DND-41 (cell line): ENCODE measurements around the gene C1orf146.
"Not testable (repeated sequence)": the region's sequence is repeated elsewhere in the genome, so short reads cannot be mapped to it uniquely, and the experiment has no call there.

Experiments used
- ATAC-seq: fragments of 200-7000 bp; cut with Tn5 transposase; 3 replicates; pipeline ENCODE4 v1.9.1; 2021; ENCODE audit warnings: low read depth; ENCODE audit not compliant: insufficient read depth
- DNase-seq: peaks from one replicate; pipeline ENCODE4 v3.0.0-alpha.2; 2020
- H2AFZ ChIP-seq: 2 replicates; pipeline ENCODE4 v1.6.0; 2012; ENCODE audit warnings: low read depth, low read length
- H3K27ac ChIP-seq: 2 replicates; pipeline ENCODE4 v1.5.1; 2012; ENCODE audit warnings: low read length, inconsistent platforms
- H3K27me3 ChIP-seq: fragments of 200-600 bp; sonication (generic); 2 replicates; pipeline ENCODE4 v1.6.0; 2012; ENCODE audit warnings: low read length, mild to moderate bottlenecking, inconsistent platforms; ENCODE audit not compliant: insufficient read depth, poor library complexity
- H3K36me3 ChIP-seq: 2 replicates; pipeline ENCODE4 v1.5.1; 2012; ENCODE audit warnings: low read length, inconsistent platforms; ENCODE audit not compliant: insufficient read depth
- H3K4me1 ChIP-seq: 2 replicates; pipeline ENCODE4 v1.5.1; 2012; ENCODE audit warnings: mild to moderate bottlenecking, low read length; ENCODE audit not compliant: insufficient read depth
- H3K4me2 ChIP-seq: 2 replicates; pipeline ENCODE4 v1.6.0; 2012; ENCODE audit warnings: mild to moderate bottlenecking, moderate library complexity, low read length, inconsistent platforms; ENCODE audit not compliant: insufficient read depth
- H3K4me3 ChIP-seq, 2 experiments: fragments of 200-600 bp in 1 of 2; shearing (Covaris generic) in 1 of 2; 2 replicates each; pipeline ENCODE4 v1.5.1; 2012 to 2016; ENCODE audit warnings: inconsistent platforms in 2 of 2, low read length in 2 of 2, mild to moderate bottlenecking in 2 of 2, low read depth in 1 of 2, moderate library complexity in 1 of 2
- H3K79me2 ChIP-seq: 2 replicates; pipeline ENCODE4 v1.6.0; 2012; ENCODE audit warnings: low read length, inconsistent platforms; ENCODE audit not compliant: insufficient read depth
- H3K9ac ChIP-seq: 2 replicates; pipeline ENCODE4 v1.6.0; 2012; ENCODE audit warnings: low read depth, mild to moderate bottlenecking, inconsistent platforms, low read length, moderate library complexity
- H3K9me3 ChIP-seq: 2 replicates; pipeline ENCODE4 v1.5.1; 2012; ENCODE audit warnings: low read length, moderate library complexity, mild to moderate bottlenecking, inconsistent platforms; ENCODE audit not compliant: insufficient read depth, severe bottlenecking
- H4K20me1 ChIP-seq: 2 replicates; pipeline ENCODE4 v1.6.0; 2012; ENCODE audit warnings: low read length; ENCODE audit not compliant: insufficient read depth
- CTCF ChIP-seq: IDR thresholded peaks from 2 replicates; pipeline ENCODE4 v1.5.1; 2012; ENCODE audit warnings: borderline replicate concordance, low read length, moderate library complexity, mild to moderate bottlenecking; ENCODE audit not compliant: poor library complexity, severe bottlenecking; ENCODE audit errors: extremely low read depth
- EZH2 ChIP-seq: IDR thresholded peaks from 3 replicates; pipeline ENCODE4 v1.6.1; 2012; ENCODE audit warnings: borderline replicate concordance, low read depth, mild to moderate bottlenecking, moderate library complexity, low read length, inconsistent platforms; ENCODE audit not compliant: severe bottlenecking

C1orf146 gene

GRCh38 chr1:92276082-92276481, 58.4 kb downstream of the C1orf146 start:
- Histone ChIP-seq H3K9me3 (no peaks in the 10 kb centered on the region), H3K4me3 (no peak overlapping the region), H3K36me3 (peaks cover 77% of the 10 kb centered on the region), H2AFZ (no peak overlapping the region), H3K27ac (no peak overlapping the region), H3K4me1 (no peaks in the 10 kb centered on the region), H3K9ac (no peak overlapping the region), H4K20me1 (no peaks in the 10 kb centered on the region), H3K79me2 (no peaks in the 10 kb centered on the region), H3K27me3 (no peaks in the 10 kb centered on the region), H3K4me2 (no peak overlapping the region)
- DNase-seq (no peak), ATAC-seq (no peak)
- no peak for TF ChIP-seq EZH2
- no peak for TF ChIP-seq CTCF

GRCh38 chr1:92277105-92277723, 59.5 kb downstream of the C1orf146 start:
- Histone ChIP-seq H3K9me3 (no peaks in the 10 kb centered on the region), H3K27ac (no peak overlapping the region), H3K27me3 (no peaks in the 10 kb centered on the region), H4K20me1 (no peaks in the 10 kb centered on the region), H3K4me3 (no peak overlapping the region), H3K4me2 (no peak overlapping the region), H3K36me3 (peaks cover 71% of the 10 kb centered on the region), H3K4me1 (no peaks in the 10 kb centered on the region), H3K9ac (no peak overlapping the region), H3K79me2 (no peaks in the 10 kb centered on the region), H2AFZ (no peak overlapping the region)
- ATAC-seq, result no peak
- no peak for TF ChIP-seq CTCF
- TF ChIP-seq EZH2, result no peak
- no peak for DNase-seq

- H3K27me3 ChIP-seq, H3K9ac ChIP-seq, DNase-seq, H2AFZ ChIP-seq, H4K20me1 ChIP-seq, H3K4me2 ChIP-seq, H3K4me1 ChIP-seq, ATAC-seq, H3K27ac ChIP-seq, H3K4me3 ChIP-seq, H3K79me2 ChIP-seq, H3K9me3 ChIP-seq: not testable (repeated sequence)
- peaks cover 49% of the 10 kb centered on the region for H3K36me3 ChIP-seq
Observed at GRCh38 chr1:92279781-92280180, 62.1 kb downstream of the C1orf146 start.

- H3K4me2 ChIP-seq, DNase-seq, H4K20me1 ChIP-seq, H3K27ac ChIP-seq, H3K27me3 ChIP-seq, H3K79me2 ChIP-seq, H2AFZ ChIP-seq, H3K9me3 ChIP-seq, H3K4me1 ChIP-seq, H3K9ac ChIP-seq, H3K4me3 ChIP-seq, ATAC-seq: not testable (repeated sequence)
- H3K36me3 ChIP-seq, result peaks cover 47% of the 10 kb centered on the region
Observed at GRCh38 chr1:92281411-92281810, 63.7 kb downstream of the C1orf146 start.
